Vagina (tissue), 2 donors: ENCODE results near the gene SLCO4C1. TPM values are rescaled to one million over a fixed set of nuclear protein-coding genes. Genes with fewer than 3 reads are reported as not detected.
A peak's percentile ranks its signal among the peaks of the same experiment; 100 is the strongest.
"Not testable (repeated sequence)": the region's sequence is repeated elsewhere in the genome, so short reads cannot be mapped to it uniquely, and the experiment has no call there.

Experiments
- DNase-seq, 2 donors: peaks; one replicate each; pipeline ENCODE4 v3.0.0-alpha.2; 2017; ENCODE audit errors: extremely low spot score in 2 of 2
- H3K27ac ChIP-seq: fragments of 200-600 bp; sonication (generic); one replicate; pipeline ENCODE4 v1.5.1; 2019
- H3K27me3 ChIP-seq: fragments of 200-600 bp; sonication (generic); one replicate; pipeline ENCODE4 v1.5.1; 2019
- H3K36me3 ChIP-seq, 2 donors: fragments of 200-600 bp; sonication (generic); one replicate each; pipeline ENCODE4 v1.5.1; 2017 to 2019
- H3K4me1 ChIP-seq: fragments of 200-600 bp; sonication (generic); one replicate; pipeline ENCODE4 v1.5.1; 2019
- H3K4me3 ChIP-seq, 2 donors: fragments of 200-600 bp; sonication (generic); 1 replicate in 1 of 2; 2 replicates in 1 of 2; pipeline ENCODE4 v1.5.1; 2016 to 2019
- H3K9me3 ChIP-seq: fragments of 200-600 bp; sonication (generic); one replicate; pipeline ENCODE4 v1.5.1; 2019
- CTCF ChIP-seq, 3 experiments: fragments of 450-650 bp in 2 of 3; fragments of 200-600 bp in 1 of 3; sonication (generic) in 1 of 3; IDR thresholded peaks; one replicate each; pipeline ENCODE4 v1.5.1; 2017 to 2019; ENCODE audit warnings: antibody characterized with exemption in 3 of 3, mild to moderate bottlenecking in 2 of 3, moderate library complexity in 2 of 3
- POLR2A ChIP-seq, 2 donors: fragments of 450-650 bp; IDR thresholded peaks; one replicate each; pipeline ENCODE4 v1.6.1; 2017; ENCODE audit warnings: antibody characterized with exemption in 2 of 2, mild to moderate bottlenecking in 2 of 2, moderate library complexity in 2 of 2
- POLR2AphosphoS5 ChIP-seq, 2 donors: sonication (generic); formaldehyde crosslinking; IDR thresholded peaks; one replicate each; pipeline ENCODE4 v1.9.0; 2017; ENCODE audit warnings: antibody characterized with exemption in 2 of 2, mild to moderate bottlenecking in 2 of 2, low read depth in 1 of 2; ENCODE audit not compliant: insufficient read depth in 1 of 2
- intact Hi-C: fragments of 100-400 bp; cut with DNase I; formaldehyde crosslinking; loops from one replicate; pipeline ENCODE4 v1.15.1; 2023
- total RNA-seq: library from RNA; depleted of rRNA; stranded (reverse); fragments of >200 nt; gene quantifications from one replicate; pipeline ENCODE4 v1.2.3, GENCODE V29; 2016

SLCO4C1 gene
- total RNA-seq = not detected

GRCh38 chr5:102296178-102296817 is at the start of gene SLCO4C1:
TSS of gene SLCO4C1 (minus strand) at chr5:102296284. CDS start at chr5:102296262, 22 bp downstream.
- intact Hi-C loops = no loop called here
- DNase-seq = no peak
- no peaks in the 10 kb centered on the region for H3K9me3 ChIP-seq
- TF ChIP-seq POLR2AphosphoS5 (IDR thresholded peaks at IDR 0.05; ENCODE audit: insufficient read depth in 1 of 2, low read depth in 1 of 2) = no peak
- TF ChIP-seq POLR2A (IDR thresholded peaks at IDR 0.05) = no peak
- TF ChIP-seq CTCF (IDR thresholded peaks at IDR 0.05) = no peak
- peaks cover 14% of the 10 kb centered on the region for H3K4me1 ChIP-seq
- peak within 1 kb of the TSS; percentile 35 to 43 for H3K4me3 ChIP-seq
- H3K27me3 ChIP-seq = no peaks in the 10 kb centered on the region
- H3K27ac ChIP-seq = no peak within 1 kb of the TSS
- H3K36me3 ChIP-seq = no peaks in the 10 kb centered on the region

- H3K4me3 ChIP-seq = no peak overlapping the region
- H3K4me1 ChIP-seq = no peaks in the 10 kb centered on the region
- DNase-seq = no peak
- H3K27ac ChIP-seq = no peak overlapping the region
- intact Hi-C loops = no loop called here
- TF ChIP-seq CTCF (IDR thresholded peaks at IDR 0.05) = no peak
- TF ChIP-seq POLR2A (IDR thresholded peaks at IDR 0.05) = no peak
- no peak for TF ChIP-seq POLR2AphosphoS5 (IDR thresholded peaks at IDR 0.05; ENCODE audit: insufficient read depth in 1 of 2, low read depth in 1 of 2)
- no peaks in the 10 kb centered on the region for H3K9me3 ChIP-seq
- no peaks in the 10 kb centered on the region for H3K36me3 ChIP-seq
- H3K27me3 ChIP-seq = no peaks in the 10 kb centered on the region
These were observed 45.7 kb upstream of the SLCO4C1 start for GRCh38 chr5:102341681-102342288.

GRCh38 chr5:102324714-102325113 is 28.6 kb upstream of the SLCO4C1 start:
- TF ChIP-seq CTCF (IDR thresholded peaks at IDR 0.05) (no peak), POLR2A (IDR thresholded peaks at IDR 0.05) (no peak), POLR2AphosphoS5 (IDR thresholded peaks at IDR 0.05; ENCODE audit: insufficient read depth in 1 of 2, low read depth in 1 of 2) (no peak)
- Histone ChIP-seq H3K4me1 (no peaks in the 10 kb centered on the region), H3K4me3 (no peak overlapping the region), H3K27me3 (no peaks in the 10 kb centered on the region), H3K9me3 (no peaks in the 10 kb centered on the region), H3K27ac (no peak overlapping the region), H3K36me3 (no peaks in the 10 kb centered on the region)
- no peak for DNase-seq
- intact Hi-C loops = no loop called here

- H3K36me3 ChIP-seq, H3K27ac ChIP-seq, H3K4me1 ChIP-seq, intact Hi-C loops, H3K27me3 ChIP-seq, H3K4me3 ChIP-seq, DNase-seq, H3K9me3 ChIP-seq: not testable (repeated sequence)
These were observed 22.7 kb upstream of the SLCO4C1 start for GRCh38 chr5:102318801-102319200.

- intact Hi-C loops = no loop called here
- TF ChIP-seq POLR2AphosphoS5 (IDR thresholded peaks at IDR 0.05; ENCODE audit: insufficient read depth in 1 of 2, low read depth in 1 of 2) = no peak
- TF ChIP-seq CTCF (IDR thresholded peaks at IDR 0.05) = no peak
- TF ChIP-seq POLR2A (IDR thresholded peaks at IDR 0.05) = no peak
- no peaks in the 10 kb centered on the region for H3K27me3 ChIP-seq
These were observed 18.2 kb upstream of the SLCO4C1 start for GRCh38 chr5:102314328-102314727.

More at GRCh38 chr5:102314328-102314727, 18.2 kb upstream of the SLCO4C1 start:
- no peak for DNase-seq
- H3K9me3 ChIP-seq = no peaks in the 10 kb centered on the region
- no peaks in the 10 kb centered on the region for H3K4me1 ChIP-seq
- H3K27ac ChIP-seq = no peak overlapping the region
- H3K36me3 ChIP-seq = no peaks in the 10 kb centered on the region
- no peak overlapping the region for H3K4me3 ChIP-seq
